Gastrocnemius medialis (tissue), 4 donors: Measurements from ENCODE around the gene ZNF599.

Experiments
- POLR2A ChIP-seq, 2 donors: fragments of 450-650 bp; IDR thresholded peaks; one replicate each; pipeline ENCODE4 v1.6.1; 2017; ENCODE audit warnings: antibody characterized with exemption in 2 of 2, mild to moderate bottlenecking in 2 of 2, moderate library complexity in 2 of 2
- TF ChIP-seq, protein P1 (sequence below), 5 experiments: fragments of 450-650 bp in 3 of 5; fragments of 200-600 bp in 2 of 5; sonication (generic) in 2 of 5; IDR thresholded peaks in 4 of 5; conservative IDR thresholded peaks in 1 of 5; 1 replicate in 4 of 5; 2 replicates in 1 of 5; pipeline ENCODE4 v1.5.1; 2016 to 2019; ENCODE audit warnings: antibody characterized with exemption in 5 of 5, mild to moderate bottlenecking in 3 of 5, moderate library complexity in 3 of 5

DNA sequence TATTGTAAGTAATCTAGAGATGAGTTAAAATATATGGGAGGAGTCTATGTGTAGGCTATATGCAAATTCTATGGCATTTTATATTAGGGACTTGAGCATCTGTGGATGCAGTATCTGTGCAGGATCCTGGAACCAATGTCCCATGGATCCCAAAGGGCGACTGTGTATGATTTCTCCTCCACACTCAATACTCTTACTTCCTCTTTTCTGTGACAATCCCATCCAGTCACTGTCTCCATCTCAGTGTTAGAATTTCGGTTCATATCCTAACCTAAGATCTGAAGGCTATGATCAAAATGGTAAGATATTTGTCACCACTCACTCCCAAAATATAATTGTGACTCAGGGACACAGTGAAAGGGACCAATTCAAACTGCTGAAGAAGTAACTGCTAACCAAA is 15.1 kb upstream of the ZNF599 start:
- TF ChIP-seq, protein P1, sequence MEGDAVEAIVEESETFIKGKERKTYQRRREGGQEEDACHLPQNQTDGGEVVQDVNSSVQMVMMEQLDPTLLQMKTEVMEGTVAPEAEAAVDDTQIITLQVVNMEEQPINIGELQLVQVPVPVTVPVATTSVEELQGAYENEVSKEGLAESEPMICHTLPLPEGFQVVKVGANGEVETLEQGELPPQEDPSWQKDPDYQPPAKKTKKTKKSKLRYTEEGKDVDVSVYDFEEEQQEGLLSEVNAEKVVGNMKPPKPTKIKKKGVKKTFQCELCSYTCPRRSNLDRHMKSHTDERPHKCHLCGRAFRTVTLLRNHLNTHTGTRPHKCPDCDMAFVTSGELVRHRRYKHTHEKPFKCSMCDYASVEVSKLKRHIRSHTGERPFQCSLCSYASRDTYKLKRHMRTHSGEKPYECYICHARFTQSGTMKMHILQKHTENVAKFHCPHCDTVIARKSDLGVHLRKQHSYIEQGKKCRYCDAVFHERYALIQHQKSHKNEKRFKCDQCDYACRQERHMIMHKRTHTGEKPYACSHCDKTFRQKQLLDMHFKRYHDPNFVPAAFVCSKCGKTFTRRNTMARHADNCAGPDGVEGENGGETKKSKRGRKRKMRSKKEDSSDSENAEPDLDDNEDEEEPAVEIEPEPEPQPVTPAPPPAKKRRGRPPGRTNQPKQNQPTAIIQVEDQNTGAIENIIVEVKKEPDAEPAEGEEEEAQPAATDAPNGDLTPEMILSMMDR (IDR thresholded peaks at IDR 0.05 in 4 of 5, conservative IDR thresholded peaks at IDR 0.05 in 1 of 5): no peak
- TF ChIP-seq POLR2A (IDR thresholded peaks at IDR 0.05): no peak
